Middle frontal gyrus (tissue), 1 donor: Measurements from ENCODE around the gene LIM2.

ENCODE experiments used
- DNase-seq: peaks from one replicate; pipeline ENCODE4 v3.0.0-alpha.2; 2015; ENCODE audit warnings: low spot score; ENCODE audit errors: extremely low spot score

The LIM2 gene

GRCh38 chr19:51339687-51340656, 47.8 kb downstream of the LIM2 start:
- peak; percentile 79 for DNase-seq

GRCh38 chr19:51339313-51339686, 48.5 kb downstream of the LIM2 start:
- DNase-seq: no peak

- no peak for DNase-seq
Measured at GRCh38 chr19:51338563-51339312, 49.0 kb downstream of the LIM2 start.

GRCh38 chr19:51337861-51338562, 49.8 kb downstream of the LIM2 start:
- no peak for DNase-seq

GRCh38 chr19:51337141-51337860, 50.5 kb downstream of the LIM2 start:
- DNase-seq: no peak

GRCh38 chr19:51333836-51334460, 53.8 kb downstream of the LIM2 start:
- no peak for DNase-seq

GRCh38 chr19:51331716-51332115, 56.1 kb downstream of the LIM2 start:
- DNase-seq: no peak

- no peak for DNase-seq
Measured at GRCh38 chr19:51331193-51331592, 56.6 kb downstream of the LIM2 start.

GRCh38 chr19:51330366-51330765, 57.4 kb downstream of the LIM2 start:
- DNase-seq: no peak
